ENCODE data around the gene DYNC1LI2.
"Not testable (repeated sequence)": the region's sequence is repeated elsewhere in the genome, so short reads cannot be mapped to it uniquely, and the experiment has no call there.

The DYNC1LI2 gene

DNA sequence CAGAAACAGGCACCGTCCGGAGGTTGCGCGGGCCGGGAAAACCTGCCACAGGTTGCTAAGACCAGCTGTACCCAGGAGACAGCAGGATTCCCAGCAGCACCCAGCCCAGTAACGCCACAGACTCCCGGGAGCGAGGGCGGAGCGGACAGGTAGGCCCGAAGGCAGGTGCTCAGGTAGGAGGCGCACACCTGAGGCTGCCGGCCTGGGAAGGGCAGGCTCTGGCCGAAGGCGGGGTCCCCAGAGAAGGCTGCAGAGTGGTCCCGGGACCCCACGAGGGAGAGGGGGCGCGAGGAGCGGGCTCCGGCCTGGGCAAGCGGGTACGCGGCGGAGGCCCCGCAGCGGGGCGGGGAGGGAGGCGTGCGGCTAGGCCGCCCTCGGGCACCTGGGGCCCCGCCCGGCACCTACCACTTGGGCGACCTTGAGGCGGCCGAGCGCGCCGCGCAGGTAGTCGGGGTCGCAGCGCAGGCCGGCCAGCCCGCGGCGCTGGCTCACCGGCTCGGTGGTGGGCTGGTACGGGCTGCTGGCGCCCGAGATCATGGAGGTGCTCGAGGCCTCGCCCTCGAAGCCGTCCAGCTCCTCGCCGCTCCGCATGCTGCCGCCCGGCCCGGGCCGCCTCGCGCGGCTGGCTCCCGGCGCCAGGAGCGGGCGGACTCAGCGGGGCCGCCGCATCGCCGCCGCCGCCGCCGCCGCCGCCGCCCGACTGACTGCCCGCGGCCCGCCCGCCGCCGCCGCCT lies 55.3 kb downstream of the DYNC1LI2 start:
- no peak for DNase-seq

GRCh38 chr16:66695471-66695934 lies 55.9 kb downstream of the DYNC1LI2 start:
- DNase-seq: peak; percentile 40

- no peak for DNase-seq
These were observed 58.3 kb downstream of the DYNC1LI2 start for GRCh38 chr16:66693149-66693548.

GRCh38 chr16:66692341-66692740 lies 59.1 kb downstream of the DYNC1LI2 start:
- DNase-seq: no peak

GRCh38 chr16:66691234-66691633 lies 60.2 kb downstream of the DYNC1LI2 start:
- no peak for DNase-seq

DNA sequence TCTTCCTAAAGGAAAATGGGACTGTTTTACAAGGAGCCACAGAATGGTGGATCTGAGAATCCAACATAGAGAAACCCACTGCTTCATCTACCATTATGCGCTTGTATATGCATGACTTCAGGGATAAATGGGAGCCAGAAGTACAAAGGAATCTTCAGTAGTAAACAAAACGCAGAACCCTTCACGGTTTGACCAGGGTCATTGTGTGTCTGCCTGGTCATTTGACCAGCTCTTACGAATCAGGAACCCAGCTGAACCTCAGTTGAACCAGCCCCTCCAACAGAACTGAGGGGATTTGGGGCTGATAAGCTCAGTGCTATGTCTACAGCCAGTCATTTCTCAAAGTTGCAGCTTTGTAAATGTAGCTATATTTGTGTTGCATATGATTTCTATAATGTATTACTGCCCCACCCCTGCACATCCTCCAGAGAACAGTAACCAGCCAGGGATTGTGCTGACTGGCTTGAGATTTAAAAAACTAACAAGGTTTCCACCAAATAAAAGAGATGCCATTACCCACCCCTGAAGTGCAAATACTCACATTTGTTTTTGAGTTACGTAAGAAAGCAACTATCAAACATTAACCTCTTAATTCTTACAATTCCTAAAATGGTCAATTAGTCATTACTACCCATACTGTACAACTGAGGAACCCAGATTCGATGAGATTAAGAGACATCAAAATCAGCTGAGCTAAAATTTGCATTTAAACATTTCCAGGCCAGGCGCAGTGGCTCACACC lies 61.1 kb downstream of the DYNC1LI2 start:
- DNase-seq: no peak

GRCh38 chr16:66689282-66689681 lies 62.1 kb downstream of the DYNC1LI2 start:
- DNase-seq: no peak

DNA sequence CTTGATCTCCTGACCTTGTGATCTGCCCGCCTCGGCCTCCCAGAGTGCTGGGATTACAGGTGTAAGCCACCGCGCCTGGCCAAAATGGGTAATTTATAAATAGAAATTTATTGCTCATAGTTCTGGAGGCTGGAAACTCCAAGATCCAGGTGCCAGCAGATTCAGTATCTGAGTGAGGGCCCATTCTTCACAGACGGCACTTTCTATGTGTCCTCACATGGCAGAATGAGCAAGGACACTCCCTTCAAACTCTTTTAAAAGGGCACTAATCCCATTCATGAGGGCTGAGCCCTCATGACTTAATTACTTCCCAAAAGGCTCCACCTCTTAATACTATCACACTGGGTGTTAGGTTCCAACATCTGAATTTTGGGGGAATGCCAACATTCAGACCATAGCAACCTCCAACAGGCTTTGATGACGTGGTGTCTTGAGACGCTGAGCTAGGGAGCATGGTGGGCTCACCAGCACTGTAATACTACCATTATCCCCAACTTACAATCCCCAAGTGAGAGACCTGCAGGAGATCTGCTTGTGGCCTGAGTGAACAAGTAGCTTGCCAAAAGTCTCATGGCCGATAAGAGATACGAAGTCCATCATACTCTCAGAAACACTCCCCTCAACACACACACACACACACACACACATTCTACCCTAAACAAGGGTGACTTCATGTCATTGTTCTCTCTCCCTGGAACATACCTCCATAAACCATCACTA lies 63.3 kb downstream of the DYNC1LI2 start:
- DNase-seq: no peak

DNA sequence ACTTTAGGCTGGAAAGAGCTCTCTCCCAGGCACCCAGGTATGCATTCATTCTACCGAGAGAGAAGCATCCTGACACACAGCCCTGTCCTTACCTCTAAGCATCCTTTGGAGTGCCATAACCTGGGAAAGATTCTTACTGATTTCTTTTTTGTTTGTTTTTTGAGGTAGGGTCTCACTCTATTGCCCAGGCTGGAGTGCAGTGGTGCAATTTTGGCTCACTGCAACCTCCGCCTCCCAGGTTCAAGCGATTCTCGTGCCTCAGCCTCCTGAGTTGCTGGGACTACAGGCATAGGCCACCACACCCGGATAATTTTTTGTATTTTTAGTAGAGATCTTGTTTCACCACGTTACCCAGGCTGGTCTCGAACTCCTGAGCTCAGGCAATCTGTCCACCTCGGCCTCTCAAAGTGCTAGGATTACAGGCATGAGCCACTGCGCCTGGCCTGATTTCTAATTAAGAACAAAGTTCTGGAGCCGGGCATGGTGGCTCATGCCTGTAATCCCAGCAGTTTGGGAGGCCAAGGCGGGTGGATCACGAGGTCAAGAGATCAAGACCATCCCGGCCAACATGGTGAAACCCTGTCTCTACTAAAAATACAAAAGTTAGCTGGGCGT lies 65.8 kb downstream of the DYNC1LI2 start:
- not testable (repeated sequence) for DNase-seq

DNA sequence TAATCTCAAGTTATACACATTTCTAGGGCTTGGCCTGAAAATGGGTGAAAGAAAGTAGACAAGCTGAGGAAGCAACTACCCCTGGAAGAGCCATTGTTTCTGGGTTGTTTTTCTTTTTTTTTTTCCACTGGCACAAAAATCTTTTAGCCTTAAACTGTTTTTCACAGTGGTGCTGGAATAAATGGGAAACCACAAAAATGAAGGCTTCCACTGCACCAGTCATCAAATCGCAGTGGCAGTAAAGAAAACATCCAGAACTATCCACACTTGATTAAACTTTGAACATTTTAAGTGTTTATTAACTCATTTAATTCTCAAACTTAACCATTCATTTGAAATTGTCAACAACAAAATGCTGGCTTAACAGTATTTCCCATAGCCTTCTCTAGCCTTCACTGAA lies 69.1 kb downstream of the DYNC1LI2 start:
- no peak for DNase-seq

- DNase-seq: no peak
These were observed 69.7 kb downstream of the DYNC1LI2 start for GRCh38 chr16:66681676-66682075.

DNA sequence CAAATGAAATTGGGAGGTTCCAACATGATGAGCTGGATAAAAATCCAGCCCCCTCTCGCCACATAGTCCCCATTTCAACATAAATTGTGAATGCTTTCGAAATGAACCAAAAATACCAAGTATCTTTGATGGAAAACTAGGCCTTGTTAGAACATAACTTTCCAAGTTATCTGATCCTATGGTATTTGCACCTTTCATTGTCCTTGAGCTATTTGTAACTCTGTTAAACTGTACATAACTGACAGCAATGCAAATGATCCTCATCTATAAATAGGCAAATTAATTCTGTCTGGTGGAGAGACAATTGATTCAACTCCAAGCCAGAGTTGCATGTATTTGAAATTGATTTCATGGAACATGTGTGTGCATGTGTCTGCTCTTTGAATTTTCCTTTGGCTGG lies 73.1 kb downstream of the DYNC1LI2 start:
- DNase-seq: no peak

- DNase-seq: no peak
These were observed 73.6 kb downstream of the DYNC1LI2 start for GRCh38 chr16:66677836-66678235.

DNA sequence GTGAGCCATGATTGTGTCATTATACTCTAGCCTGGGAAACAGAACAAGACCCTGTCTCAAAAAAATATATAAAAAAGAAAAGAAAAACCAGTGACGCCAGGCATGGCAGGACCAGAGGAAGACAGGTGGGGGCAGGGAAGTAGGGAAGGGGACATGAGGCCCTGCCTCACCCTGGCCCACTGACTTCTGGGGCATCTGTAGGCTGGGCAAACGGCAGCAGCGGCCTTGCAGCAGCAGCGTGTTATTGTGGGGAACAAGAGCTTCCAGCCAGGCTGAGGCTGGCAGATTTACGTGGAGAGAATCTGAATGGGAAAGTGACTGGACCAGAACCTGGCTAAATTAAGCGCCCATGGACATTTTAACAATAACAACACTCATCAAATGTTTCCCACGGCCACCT lies 74.2 kb downstream of the DYNC1LI2 start:
- no peak for DNase-seq

GRCh38 chr16:66676599-66676998 lies 74.8 kb downstream of the DYNC1LI2 start:
- no peak for DNase-seq

- DNase-seq: no peak
These were observed 77.7 kb downstream of the DYNC1LI2 start for GRCh38 chr16:66673691-66674090.

All from femur (tissue), 1 donor.